Thyroid gland (tissue), 4 donors: ENCODE results near the gene CRYBG3.

Experiments
- POLR2A ChIP-seq, 2 donors: fragments of 450-650 bp; IDR thresholded peaks; one replicate each; pipeline ENCODE4 v1.6.1; 2017; ENCODE audit warnings: antibody characterized with exemption in 2 of 2, mild to moderate bottlenecking in 2 of 2, moderate library complexity in 1 of 2
- TF ChIP-seq, protein P1 (sequence below), 6 experiments: fragments of 200-600 bp in 3 of 6; fragments of 450-650 bp in 3 of 6; sonication (generic) in 3 of 6; IDR thresholded peaks; one replicate each; pipeline ENCODE4 v1.5.1; 2016 to 2019; ENCODE audit warnings: antibody characterized with exemption in 6 of 6, mild to moderate bottlenecking in 2 of 6, inconsistent platforms in 1 of 6, moderate library complexity in 1 of 6

DNA sequence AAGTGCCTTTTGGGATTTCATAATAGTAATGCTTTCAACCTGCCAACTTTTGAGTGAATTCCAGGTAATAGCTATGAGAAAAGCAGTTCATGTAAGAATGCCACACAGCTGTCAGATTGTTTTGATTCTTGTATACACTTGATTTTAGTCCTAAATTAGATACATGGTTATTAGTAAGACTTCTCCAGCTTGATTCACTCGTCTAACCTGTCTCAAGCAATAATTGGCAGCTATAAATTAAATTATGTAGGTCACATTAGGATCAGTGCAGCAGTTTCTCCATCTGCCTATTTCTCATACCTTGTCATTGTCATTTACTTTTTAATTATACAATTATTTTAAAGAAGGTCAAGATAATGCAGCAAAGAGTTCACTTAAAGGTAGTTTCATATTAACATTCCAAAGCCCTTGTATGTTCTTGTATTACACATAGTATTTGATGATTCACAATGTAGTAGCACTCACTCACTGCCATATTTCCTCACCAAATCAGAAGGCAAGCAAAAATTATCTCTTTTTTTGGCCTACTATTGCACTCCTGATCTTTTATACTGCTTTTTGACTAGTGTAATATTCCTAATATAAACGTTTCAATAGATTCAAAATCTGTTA is 10.9 kb upstream of the CRYBG3 start:
- TF ChIP-seq, protein P1, sequence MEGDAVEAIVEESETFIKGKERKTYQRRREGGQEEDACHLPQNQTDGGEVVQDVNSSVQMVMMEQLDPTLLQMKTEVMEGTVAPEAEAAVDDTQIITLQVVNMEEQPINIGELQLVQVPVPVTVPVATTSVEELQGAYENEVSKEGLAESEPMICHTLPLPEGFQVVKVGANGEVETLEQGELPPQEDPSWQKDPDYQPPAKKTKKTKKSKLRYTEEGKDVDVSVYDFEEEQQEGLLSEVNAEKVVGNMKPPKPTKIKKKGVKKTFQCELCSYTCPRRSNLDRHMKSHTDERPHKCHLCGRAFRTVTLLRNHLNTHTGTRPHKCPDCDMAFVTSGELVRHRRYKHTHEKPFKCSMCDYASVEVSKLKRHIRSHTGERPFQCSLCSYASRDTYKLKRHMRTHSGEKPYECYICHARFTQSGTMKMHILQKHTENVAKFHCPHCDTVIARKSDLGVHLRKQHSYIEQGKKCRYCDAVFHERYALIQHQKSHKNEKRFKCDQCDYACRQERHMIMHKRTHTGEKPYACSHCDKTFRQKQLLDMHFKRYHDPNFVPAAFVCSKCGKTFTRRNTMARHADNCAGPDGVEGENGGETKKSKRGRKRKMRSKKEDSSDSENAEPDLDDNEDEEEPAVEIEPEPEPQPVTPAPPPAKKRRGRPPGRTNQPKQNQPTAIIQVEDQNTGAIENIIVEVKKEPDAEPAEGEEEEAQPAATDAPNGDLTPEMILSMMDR (IDR thresholded peaks at IDR 0.05) = no peak
- no peak for TF ChIP-seq POLR2A (IDR thresholded peaks at IDR 0.05)
